DND-41 (cell line): Measurements from ENCODE around the gene SLC22A8.

ENCODE experiments used
- ATAC-seq: fragments of 200-7000 bp; cut with Tn5 transposase; 3 replicates; pipeline ENCODE4 v1.9.1; 2021; ENCODE audit warnings: low read depth; ENCODE audit not compliant: insufficient read depth
- DNase-seq: peaks from one replicate; pipeline ENCODE4 v3.0.0-alpha.2; 2020
- H2AFZ ChIP-seq: 2 replicates; pipeline ENCODE4 v1.6.0; 2012; ENCODE audit warnings: low read depth, low read length
- H3K27ac ChIP-seq: 2 replicates; pipeline ENCODE4 v1.5.1; 2012; ENCODE audit warnings: low read length, inconsistent platforms
- H3K27me3 ChIP-seq: fragments of 200-600 bp; sonication (generic); 2 replicates; pipeline ENCODE4 v1.6.0; 2012; ENCODE audit warnings: low read length, mild to moderate bottlenecking, inconsistent platforms; ENCODE audit not compliant: insufficient read depth, poor library complexity
- H3K36me3 ChIP-seq: 2 replicates; pipeline ENCODE4 v1.5.1; 2012; ENCODE audit warnings: low read length, inconsistent platforms; ENCODE audit not compliant: insufficient read depth
- H3K4me1 ChIP-seq: 2 replicates; pipeline ENCODE4 v1.5.1; 2012; ENCODE audit warnings: mild to moderate bottlenecking, low read length; ENCODE audit not compliant: insufficient read depth
- H3K4me2 ChIP-seq: 2 replicates; pipeline ENCODE4 v1.6.0; 2012; ENCODE audit warnings: mild to moderate bottlenecking, moderate library complexity, low read length, inconsistent platforms; ENCODE audit not compliant: insufficient read depth
- H3K4me3 ChIP-seq, 2 experiments: fragments of 200-600 bp in 1 of 2; shearing (Covaris generic) in 1 of 2; 2 replicates each; pipeline ENCODE4 v1.5.1; 2012 to 2016; ENCODE audit warnings: inconsistent platforms in 2 of 2, low read length in 2 of 2, mild to moderate bottlenecking in 2 of 2, low read depth in 1 of 2, moderate library complexity in 1 of 2
- H3K79me2 ChIP-seq: 2 replicates; pipeline ENCODE4 v1.6.0; 2012; ENCODE audit warnings: low read length, inconsistent platforms; ENCODE audit not compliant: insufficient read depth
- H3K9ac ChIP-seq: 2 replicates; pipeline ENCODE4 v1.6.0; 2012; ENCODE audit warnings: low read depth, mild to moderate bottlenecking, inconsistent platforms, low read length, moderate library complexity
- H3K9me3 ChIP-seq: 2 replicates; pipeline ENCODE4 v1.5.1; 2012; ENCODE audit warnings: low read length, moderate library complexity, mild to moderate bottlenecking, inconsistent platforms; ENCODE audit not compliant: insufficient read depth, severe bottlenecking
- H4K20me1 ChIP-seq: 2 replicates; pipeline ENCODE4 v1.6.0; 2012; ENCODE audit warnings: low read length; ENCODE audit not compliant: insufficient read depth
- EZH2 ChIP-seq: IDR thresholded peaks from 3 replicates; pipeline ENCODE4 v1.6.1; 2012; ENCODE audit warnings: borderline replicate concordance, low read depth, mild to moderate bottlenecking, moderate library complexity, low read length, inconsistent platforms; ENCODE audit not compliant: severe bottlenecking
- TF ChIP-seq, protein P1 (sequence below): IDR thresholded peaks from 2 replicates; pipeline ENCODE4 v1.5.1; 2012; ENCODE audit warnings: borderline replicate concordance, low read length, moderate library complexity, mild to moderate bottlenecking; ENCODE audit not compliant: poor library complexity, severe bottlenecking; ENCODE audit errors: extremely low read depth

The SLC22A8 gene

DNA sequence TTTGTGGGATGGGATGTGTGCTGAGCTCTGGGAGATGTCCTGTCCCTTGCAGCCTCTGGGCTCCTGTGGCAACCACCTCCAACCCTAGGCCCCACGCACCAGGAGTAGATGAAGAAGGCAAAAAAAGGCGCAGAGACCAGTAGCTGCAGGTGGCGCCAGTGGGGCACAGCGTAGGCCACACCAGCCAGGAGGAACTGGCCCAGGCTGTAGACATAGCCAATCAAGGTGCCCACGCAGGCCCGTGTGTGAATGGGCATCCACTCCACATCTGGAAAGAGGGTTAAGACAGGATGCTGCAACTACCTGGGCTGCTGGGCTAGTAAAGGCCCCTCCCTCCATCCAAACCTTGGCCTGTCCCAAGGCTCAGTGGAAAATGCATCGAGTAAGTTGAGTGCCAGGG is 33.9 kb downstream of the SLC22A8 start:
- Histone ChIP-seq H3K79me2 (no peaks in the 10 kb centered on the region), H3K4me1 (no peaks in the 10 kb centered on the region), H3K4me3 (no peak overlapping the region), H4K20me1 (no peaks in the 10 kb centered on the region), H3K27me3 (peaks cover 3% of the 10 kb centered on the region), H3K9me3 (no peaks in the 10 kb centered on the region), H2AFZ (no peak overlapping the region), H3K4me2 (no peak overlapping the region), H3K27ac (no peak overlapping the region), H3K36me3 (no peaks in the 10 kb centered on the region), H3K9ac (no peak overlapping the region)
- DNase-seq (no peak), ATAC-seq (no peak)
- TF ChIP-seq EZH2 = no peak
- TF ChIP-seq, protein P1, sequence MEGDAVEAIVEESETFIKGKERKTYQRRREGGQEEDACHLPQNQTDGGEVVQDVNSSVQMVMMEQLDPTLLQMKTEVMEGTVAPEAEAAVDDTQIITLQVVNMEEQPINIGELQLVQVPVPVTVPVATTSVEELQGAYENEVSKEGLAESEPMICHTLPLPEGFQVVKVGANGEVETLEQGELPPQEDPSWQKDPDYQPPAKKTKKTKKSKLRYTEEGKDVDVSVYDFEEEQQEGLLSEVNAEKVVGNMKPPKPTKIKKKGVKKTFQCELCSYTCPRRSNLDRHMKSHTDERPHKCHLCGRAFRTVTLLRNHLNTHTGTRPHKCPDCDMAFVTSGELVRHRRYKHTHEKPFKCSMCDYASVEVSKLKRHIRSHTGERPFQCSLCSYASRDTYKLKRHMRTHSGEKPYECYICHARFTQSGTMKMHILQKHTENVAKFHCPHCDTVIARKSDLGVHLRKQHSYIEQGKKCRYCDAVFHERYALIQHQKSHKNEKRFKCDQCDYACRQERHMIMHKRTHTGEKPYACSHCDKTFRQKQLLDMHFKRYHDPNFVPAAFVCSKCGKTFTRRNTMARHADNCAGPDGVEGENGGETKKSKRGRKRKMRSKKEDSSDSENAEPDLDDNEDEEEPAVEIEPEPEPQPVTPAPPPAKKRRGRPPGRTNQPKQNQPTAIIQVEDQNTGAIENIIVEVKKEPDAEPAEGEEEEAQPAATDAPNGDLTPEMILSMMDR = no peak

DNA sequence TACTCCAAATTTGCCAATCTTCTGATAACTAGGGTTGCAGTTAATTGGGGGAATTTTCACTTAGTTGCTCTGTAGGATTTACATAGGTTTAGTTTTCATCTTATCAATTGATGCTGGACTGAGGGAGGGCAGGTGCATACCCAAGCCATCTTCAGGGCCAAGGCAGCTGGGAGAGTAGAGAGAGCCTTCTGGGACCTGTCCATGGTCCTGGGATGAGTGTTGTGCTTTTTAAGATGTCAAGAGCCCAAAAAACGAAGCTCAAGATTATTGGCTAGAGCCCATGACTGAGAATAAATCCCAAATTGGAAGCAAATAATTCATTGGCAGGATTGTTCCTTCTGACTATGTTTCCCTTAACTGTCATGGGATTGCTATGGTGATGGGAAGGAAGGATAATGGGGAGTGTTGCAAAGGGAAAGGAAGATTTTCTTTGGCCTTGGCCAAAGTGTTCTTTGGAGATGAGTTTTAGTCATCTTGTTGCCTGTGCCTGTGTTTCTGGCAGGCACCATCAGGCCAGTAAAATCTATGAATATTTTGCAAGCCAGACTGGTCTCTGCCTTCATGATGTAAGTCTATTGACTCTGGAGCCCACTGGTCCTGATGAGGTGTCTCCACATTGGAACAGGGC is 35.4 kb downstream of the SLC22A8 start:
- Histone ChIP-seq H3K79me2 (no peaks in the 10 kb centered on the region), H3K27ac (no peak overlapping the region), H3K4me1 (no peaks in the 10 kb centered on the region), H3K27me3 (peaks cover 8% of the 10 kb centered on the region), H3K4me2 (no peak overlapping the region), H3K9me3 (no peaks in the 10 kb centered on the region), H3K4me3 (no peak overlapping the region), H3K36me3 (no peaks in the 10 kb centered on the region), H4K20me1 (no peaks in the 10 kb centered on the region), H2AFZ (no peak overlapping the region), H3K9ac (no peak overlapping the region)
- TF ChIP-seq EZH2 = no peak
- TF ChIP-seq, protein P1 = no peak
- DNase-seq = peak; percentile 21
- no peak for ATAC-seq

DNA sequence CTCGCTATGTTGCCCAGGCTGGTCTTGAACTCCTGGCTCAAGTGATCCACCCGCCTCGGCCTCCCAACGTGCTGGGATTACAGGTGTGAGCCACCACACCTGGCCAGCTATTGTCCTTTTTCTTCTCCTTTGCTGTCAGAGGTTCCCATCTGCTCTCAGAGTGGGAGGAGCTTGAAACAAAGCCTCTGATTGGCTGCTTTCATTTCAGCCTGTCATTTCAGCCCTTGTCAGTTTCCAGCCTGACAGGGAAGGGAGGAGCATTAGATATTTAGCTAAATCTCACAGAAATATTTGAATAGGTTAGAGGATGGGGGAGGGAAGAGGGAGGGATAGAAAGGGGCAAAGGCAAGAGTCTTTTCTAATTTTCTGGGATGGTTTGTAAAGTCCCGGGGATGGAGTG is 39.5 kb downstream of the SLC22A8 start:
- Histone ChIP-seq H3K79me2 (no peaks in the 10 kb centered on the region), H3K36me3 (no peaks in the 10 kb centered on the region), H3K9ac (no peak overlapping the region), H4K20me1 (no peaks in the 10 kb centered on the region), H3K27me3 (peaks cover 12% of the 10 kb centered on the region), H3K9me3 (no peaks in the 10 kb centered on the region), H3K4me3 (no peak overlapping the region), H3K4me2 (no peak overlapping the region), H3K4me1 (no peaks in the 10 kb centered on the region), H3K27ac (no peak overlapping the region), H2AFZ (no peak overlapping the region)
- no peak for DNase-seq
- ATAC-seq = no peak
- TF ChIP-seq EZH2 = no peak
- TF ChIP-seq, protein P1 = no peak
